H9 (cell line): Measurements from ENCODE around the gene FBXL20. TPM values are rescaled to one million over a fixed set of nuclear protein-coding genes. Genes with fewer than 3 reads are reported as not detected.
"Not testable (repeated sequence)": the region's sequence is repeated elsewhere in the genome, so short reads cannot be mapped to it uniquely, and the experiment has no call there.

Source experiments
- DNase-seq: peaks from one replicate; pipeline ENCODE4 v3.0.0-alpha.2; 2017
- H2AFZ ChIP-seq: one replicate; pipeline ENCODE4 v1.6.1; 2013; ENCODE audit warnings: mild to moderate bottlenecking, low read length, control low read depth, moderate library complexity
- H2AK5ac ChIP-seq: 2 replicates; pipeline ENCODE4 v1.6.1; 2013; ENCODE audit warnings: low read length, control low read depth, mixed read lengths; ENCODE audit not compliant: insufficient read length
- H2BK120ac ChIP-seq: one replicate; pipeline ENCODE4 v1.6.1; 2013; ENCODE audit warnings: low read depth, mild to moderate bottlenecking, low read length, control low read depth, inconsistent platforms; ENCODE audit not compliant: poor library complexity, severe bottlenecking
- H2BK12ac ChIP-seq: 2 replicates; pipeline ENCODE4 v1.6.1; 2013; ENCODE audit warnings: low read length, control low read depth, mixed read lengths, low read depth; ENCODE audit not compliant: insufficient read length
- H2BK15ac ChIP-seq: 2 replicates; pipeline ENCODE4 v1.6.1; 2013; ENCODE audit warnings: low read depth, low read length, control low read depth
- H2BK20ac ChIP-seq: one replicate; pipeline ENCODE4 v1.6.1; 2013; ENCODE audit warnings: low read depth, mild to moderate bottlenecking, low read length, control low read depth, inconsistent platforms; ENCODE audit not compliant: poor library complexity, severe bottlenecking
- H2BK5ac ChIP-seq: 2 replicates; pipeline ENCODE4 v1.6.1; 2013; ENCODE audit warnings: low read length, control low read depth, mixed read lengths; ENCODE audit not compliant: insufficient read length
- H3K14ac ChIP-seq: 2 replicates; pipeline ENCODE4 v1.6.1; 2013; ENCODE audit warnings: low read length, control low read depth; ENCODE audit not compliant: insufficient read depth
- H3K18ac ChIP-seq: 2 replicates; pipeline ENCODE4 v1.6.1; 2013; ENCODE audit warnings: low read depth, mild to moderate bottlenecking, mixed read lengths, low read length, control low read depth; ENCODE audit not compliant: insufficient read length
- H3K23ac ChIP-seq: 2 replicates; pipeline ENCODE4 v1.6.1; 2013; ENCODE audit warnings: low read length, control low read depth, mixed read lengths, low read depth; ENCODE audit not compliant: insufficient read length
- H3K23me2 ChIP-seq: 2 replicates; pipeline ENCODE4 v1.6.1; 2013; ENCODE audit warnings: low read depth, mild to moderate bottlenecking, mixed read lengths, low read length, control low read depth; ENCODE audit not compliant: insufficient read length, poor library complexity, severe bottlenecking
- H3K27ac ChIP-seq: 2 replicates; pipeline ENCODE4 v1.5.1; 2013; ENCODE audit warnings: low read length, control low read depth, mixed read lengths, low read depth; ENCODE audit not compliant: insufficient read length
- H3K27me3 ChIP-seq: 2 replicates; pipeline ENCODE4 v1.6.1; 2013; ENCODE audit warnings: low read length, control low read depth, inconsistent platforms; ENCODE audit not compliant: insufficient read depth
- H3K4ac ChIP-seq: 2 replicates; pipeline ENCODE4 v1.6.1; 2013; ENCODE audit warnings: low read depth, mild to moderate bottlenecking, control low read depth, inconsistent platforms, low read length, moderate library complexity
- H3K4me1 ChIP-seq: 2 replicates; pipeline ENCODE4 v1.6.1; 2013; ENCODE audit warnings: low read length, control low read depth, inconsistent platforms; ENCODE audit not compliant: insufficient read depth
- H3K4me2 ChIP-seq: 2 replicates; pipeline ENCODE4 v1.6.1; 2013; ENCODE audit warnings: low read length, control low read depth, mixed read lengths; ENCODE audit not compliant: insufficient read length, insufficient read depth
- H3K56ac ChIP-seq: 2 replicates; pipeline ENCODE4 v1.6.1; 2013; ENCODE audit warnings: low read depth, mild to moderate bottlenecking, mixed read lengths, low read length, control low read depth; ENCODE audit not compliant: insufficient read length
- H3K79me1 ChIP-seq: 2 replicates; pipeline ENCODE4 v1.6.1; 2013; ENCODE audit warnings: low read depth, mild to moderate bottlenecking, moderate library complexity, low read length, control low read depth, inconsistent platforms; ENCODE audit not compliant: insufficient read depth, poor library complexity, severe bottlenecking
- H3K79me2 ChIP-seq: 2 replicates; pipeline ENCODE4 v1.6.1; 2013; ENCODE audit warnings: low read length, control low read depth, inconsistent platforms; ENCODE audit not compliant: insufficient read depth
- H3K9ac ChIP-seq: 2 replicates; pipeline ENCODE4 v1.6.1; 2013; ENCODE audit warnings: low read length, control low read depth, mixed read lengths; ENCODE audit not compliant: insufficient read length; ENCODE audit errors: extremely low read depth
- H3K9me3 ChIP-seq: one replicate; pipeline ENCODE4 v1.6.1; 2013; ENCODE audit warnings: low read depth, low read length, inconsistent platforms; ENCODE audit not compliant: control insufficient read depth
- H3T11ph ChIP-seq: one replicate; pipeline ENCODE4 v1.6.1; 2013; ENCODE audit warnings: mild to moderate bottlenecking, low read length, control low read depth, inconsistent platforms
- H4K20me1 ChIP-seq: one replicate; pipeline ENCODE4 v1.6.1; 2013; ENCODE audit not compliant: control insufficient read depth, insufficient read length, insufficient read depth
- H4K5ac ChIP-seq: 2 replicates; pipeline ENCODE4 v1.6.1; 2013; ENCODE audit warnings: low read depth, mild to moderate bottlenecking, mixed read lengths, low read length, control low read depth; ENCODE audit not compliant: insufficient read length
- H4K8ac ChIP-seq: replicated peaks from 2 replicates; pipeline ENCODE4 v1.6.1; 2013; ENCODE audit warnings: low read length, control low read depth, mixed read lengths, low read depth; ENCODE audit not compliant: insufficient read length
- H4K91ac ChIP-seq: 2 replicates; pipeline ENCODE4 v1.6.1; 2013; ENCODE audit warnings: low read depth, mild to moderate bottlenecking, moderate library complexity, mixed read lengths, low read length, control low read depth; ENCODE audit not compliant: insufficient read length
- H3K27ac Mint-ChIP-seq, 3 experiments: 2 replicates in 2 of 3; 3 replicates in 1 of 3; pipeline ENCODE4 v1.8.0; 2020 to 2021; ENCODE audit warnings: mixed read lengths in 3 of 3, mild to moderate bottlenecking in 1 of 3, moderate library complexity in 1 of 3
- H3K27me3 Mint-ChIP-seq: 2 replicates; pipeline ENCODE4 v1.8.0; 2021; ENCODE audit warnings: low read depth, mild to moderate bottlenecking, moderate library complexity, mixed read lengths
- H3K36me3 Mint-ChIP-seq, 3 experiments: 2 replicates in 2 of 3; 3 replicates in 1 of 3; pipeline ENCODE4 v1.8.0; 2020 to 2021; ENCODE audit warnings: low read depth in 3 of 3, mixed read lengths in 3 of 3; ENCODE audit not compliant: insufficient read depth in 1 of 3
- H3K4me1 Mint-ChIP-seq, 2 experiments: 2 replicates each; pipeline ENCODE4 v1.8.0; 2020; ENCODE audit warnings: mixed read lengths in 2 of 2
- H3K4me3 Mint-ChIP-seq, 2 experiments: 2 replicates in 1 of 2; 3 replicates in 1 of 2; pipeline ENCODE4 v1.8.0; 2020 to 2021; ENCODE audit warnings: mild to moderate bottlenecking in 2 of 2, mixed read lengths in 2 of 2, moderate library complexity in 1 of 2
- H3K9me3 Mint-ChIP-seq, 2 experiments: 2 replicates in 1 of 2; 3 replicates in 1 of 2; pipeline ENCODE4 v1.8.0; 2020; ENCODE audit warnings: mild to moderate bottlenecking in 2 of 2, mixed read lengths in 2 of 2, moderate library complexity in 1 of 2
- CTCF ChIP-seq: fragments of 200-600 bp; sonication (generic); conservative IDR thresholded peaks from 3 replicates; pipeline ENCODE4 v1.8.0; 2021; ENCODE audit warnings: antibody characterized with exemption, mild to moderate bottlenecking
- WGBS: extraction: QIAGEN DNeasy Blood & Tissue Kit; methylation state at CpG from one replicate; pipeline ENCODE4 v1.1.7; 2013; ENCODE audit warnings: missing lambda C conversion rate, low lambda C conversion rate, mixed read lengths; ENCODE audit not compliant: insufficient read length; ENCODE audit errors: extremely low coverage; 5-methylcytosine and 5-hydroxymethylcytosine counted together
- total RNA-seq: library from RNA; stranded (reverse); gene quantifications from 2 replicates; pipeline ENCODE4 v1.2.1, GENCODE V29; 2021

Gene FBXL20
- total RNA-seq, 1 experiment from 2014 or later: 18.4 TPM

- H3K4me2 ChIP-seq: no peak overlapping the region
- no peak overlapping the region for H3K56ac ChIP-seq
- no peak overlapping the region for H3K18ac ChIP-seq
- no peak overlapping the region for H3K14ac ChIP-seq
- H3K27ac Mint-ChIP-seq: no peak overlapping the region
- no peaks in the 10 kb centered on the region for H3K79me2 ChIP-seq
- WGBS: no CpG with 5 or more reads among the region's 3 CpGs
- H3K36me3 Mint-ChIP-seq: no peaks in the 10 kb centered on the region
- H2AK5ac ChIP-seq: no peak overlapping the region
- no peak overlapping the region for H4K5ac ChIP-seq
- no peak overlapping the region for H3T11ph ChIP-seq
- H4K20me1 ChIP-seq: no peaks in the 10 kb centered on the region
- no peak overlapping the region for H3K27ac ChIP-seq
- no peak for TF ChIP-seq CTCF
- no peak overlapping the region for H4K8ac ChIP-seq
- no peak overlapping the region for H2BK5ac ChIP-seq
- no peaks in the 10 kb centered on the region for H3K4me1 Mint-ChIP-seq
- no peak overlapping the region for H2BK12ac ChIP-seq
- no peak overlapping the region for H3K4ac ChIP-seq
- no peaks in the 10 kb centered on the region for H3K79me1 ChIP-seq
- no peak overlapping the region for H2BK120ac ChIP-seq
- no peak overlapping the region for H2BK20ac ChIP-seq
- H3K27me3 ChIP-seq: no peaks in the 10 kb centered on the region
- no peaks in the 10 kb centered on the region for H3K27me3 Mint-ChIP-seq
- no peaks in the 10 kb centered on the region for H3K4me1 ChIP-seq
- DNase-seq: no peak
- H3K23me2 ChIP-seq: no peaks in the 10 kb centered on the region
- H2BK15ac ChIP-seq: no peak overlapping the region
- H3K9me3 Mint-ChIP-seq: no peaks in the 10 kb centered on the region
- H4K91ac ChIP-seq: no peak overlapping the region
- no peak overlapping the region for H3K4me3 Mint-ChIP-seq
- H3K23ac ChIP-seq: no peak overlapping the region
- no peak overlapping the region for H2AFZ ChIP-seq
- H3K9ac ChIP-seq: no peak overlapping the region
- H3K9me3 ChIP-seq: no peaks in the 10 kb centered on the region
Measured at GRCh38 chr17:39349246-39349645, 52.2 kb downstream of the FBXL20 start.

- H4K8ac ChIP-seq, H3K4me1 ChIP-seq, H3K79me2 ChIP-seq, H3K23ac ChIP-seq, H3K79me1 ChIP-seq, H3K56ac ChIP-seq, H2AFZ ChIP-seq, H3K27me3 Mint-ChIP-seq, H3K23me2 ChIP-seq, H3K18ac ChIP-seq, DNase-seq, H3K9me3 ChIP-seq, H2AK5ac ChIP-seq, H3K4me1 Mint-ChIP-seq, H4K5ac ChIP-seq, H2BK15ac ChIP-seq, H3K4me2 ChIP-seq, H3K36me3 Mint-ChIP-seq, H2BK20ac ChIP-seq, H3K4ac ChIP-seq, H2BK120ac ChIP-seq, H3K14ac ChIP-seq, H2BK5ac ChIP-seq, H2BK12ac ChIP-seq, H3K9me3 Mint-ChIP-seq, H3T11ph ChIP-seq, H3K27ac ChIP-seq, H3K27ac Mint-ChIP-seq, H3K9ac ChIP-seq, H3K27me3 ChIP-seq, H3K4me3 Mint-ChIP-seq, H4K20me1 ChIP-seq, H4K91ac ChIP-seq: not testable (repeated sequence)
- WGBS: no CpG with 5 or more reads among the region's 5 CpGs
Measured at GRCh38 chr17:39346863-39347262, 54.6 kb downstream of the FBXL20 start.
